HepG2 (cell line): ENCODE data around the gene DDR1. TPM values are rescaled to one million over a fixed set of nuclear protein-coding genes. Genes with fewer than 3 reads are reported as not detected.

Experiments used
- EP300 ChIP-seq, 3 experiments: sonication (generic) in 1 of 3; formaldehyde crosslinking in 1 of 3; IDR thresholded peaks; 2 replicates each; pipeline versions ENCODE4 v1.5.1 to v1.6.1; 2011 to 2020; ENCODE audit warnings: low read depth in 2 of 3, low read length in 2 of 3, borderline replicate concordance in 1 of 3, improper control_type of control experiment in 1 of 3, mild to moderate bottlenecking in 1 of 3, missing genetic modification reagents in 1 of 3, moderate library complexity in 1 of 3
- ESRRA ChIP-seq: sonication (generic); formaldehyde crosslinking; IDR thresholded peaks from 2 replicates; pipeline ENCODE4 v1.5.1; 2020; ENCODE audit warnings: mild to moderate bottlenecking, low read depth, missing genetic modification reagents
- GLMP ChIP-seq: sonication (generic); formaldehyde crosslinking; IDR thresholded peaks from 2 replicates; pipeline ENCODE4 v1.9.0; 2021; ENCODE audit warnings: missing genetic modification reagents, mild to moderate bottlenecking, borderline replicate concordance
- KIAA2018 ChIP-seq: sonication (generic); formaldehyde crosslinking; IDR thresholded peaks from 2 replicates; pipeline ENCODE4 v1.5.0; 2020; ENCODE audit warnings: mild to moderate bottlenecking, missing genetic modification reagents, borderline replicate concordance
- KLF12 ChIP-seq: sonication (generic); formaldehyde crosslinking; IDR thresholded peaks from 2 replicates; pipeline ENCODE4 v1.4.0; 2020; ENCODE audit warnings: missing genetic modification reagents, borderline replicate concordance
- SMAD9 ChIP-seq: sonication (generic); formaldehyde crosslinking; IDR thresholded peaks from 2 replicates; pipeline ENCODE4 v1.5.1; 2020; ENCODE audit warnings: mild to moderate bottlenecking, missing genetic modification reagents
- ZBTB7A ChIP-seq: sonication (generic); formaldehyde crosslinking; IDR thresholded peaks from 2 replicates; pipeline ENCODE4 v1.8.0; 2022; ENCODE audit warnings: mild to moderate bottlenecking, missing genetic modification reagents
- ZNF343 ChIP-seq: sonication (generic); formaldehyde crosslinking; IDR thresholded peaks from 2 replicates; pipeline ENCODE4 v1.4.0; 2020; ENCODE audit warnings: mild to moderate bottlenecking, missing genetic modification reagents
- ZNF547 ChIP-seq: sonication (generic); formaldehyde crosslinking; IDR thresholded peaks from 2 replicates; pipeline ENCODE4 v1.5.1; 2020; ENCODE audit warnings: mild to moderate bottlenecking, missing genetic modification reagents
- polyA plus RNA-seq, 8 experiments: library from polyadenylated mRNA; depleted of rRNA in 3 of 8; stranded (reverse) in 7 of 8; unstranded in 1 of 8; fragments of >200 nt; fragmentation: Illumina TruSeq in 4 of 8; extraction: Trizol in 4 of 8; gene quantifications; 2 replicates each; pipeline versions ENCODE4 v1.2.1 to v1.2.3, GENCODE V29; 2011 to 2016; ENCODE audit warnings: low read depth in 4 of 8, missing spikeins in 1 of 8, mixed read lengths in 1 of 8; ENCODE audit not compliant: insufficient read depth in 1 of 8
- total RNA-seq, 5 experiments: library from RNA; depleted of rRNA; stranded (reverse); fragments of >200 nt; fragmentation: Illumina TruSeq; extraction: Trizol; gene quantifications; 2 replicates each; pipeline ENCODE4 v1.2.3, GENCODE V29; 2016; ENCODE audit warnings: low read depth in 1 of 5
- TF ChIP-seq, protein P1 (sequence below): sonication (generic); formaldehyde crosslinking; IDR thresholded peaks from 2 replicates; pipeline ENCODE4 v1.4.0; 2020; ENCODE audit warnings: missing genetic modification reagents
- TF ChIP-seq, protein P2 (sequence below): sonication (generic); formaldehyde crosslinking; IDR thresholded peaks from 2 replicates; pipeline ENCODE4 v1.4.0; 2020; ENCODE audit warnings: mild to moderate bottlenecking, missing genetic modification reagents
- TF ChIP-seq, protein P3 (sequence below): sonication (generic); formaldehyde crosslinking; IDR thresholded peaks from 2 replicates; pipeline ENCODE4 v1.8.0; 2022; ENCODE audit warnings: mild to moderate bottlenecking, missing genetic modification reagents

Gene DDR1
- total and polyA plus RNA-seq, 2 of the 13 experiments (the other 11 are each of a cell fraction or from before 2014, with no cell fraction given): 16.7 to 20.2 TPM

DNA sequence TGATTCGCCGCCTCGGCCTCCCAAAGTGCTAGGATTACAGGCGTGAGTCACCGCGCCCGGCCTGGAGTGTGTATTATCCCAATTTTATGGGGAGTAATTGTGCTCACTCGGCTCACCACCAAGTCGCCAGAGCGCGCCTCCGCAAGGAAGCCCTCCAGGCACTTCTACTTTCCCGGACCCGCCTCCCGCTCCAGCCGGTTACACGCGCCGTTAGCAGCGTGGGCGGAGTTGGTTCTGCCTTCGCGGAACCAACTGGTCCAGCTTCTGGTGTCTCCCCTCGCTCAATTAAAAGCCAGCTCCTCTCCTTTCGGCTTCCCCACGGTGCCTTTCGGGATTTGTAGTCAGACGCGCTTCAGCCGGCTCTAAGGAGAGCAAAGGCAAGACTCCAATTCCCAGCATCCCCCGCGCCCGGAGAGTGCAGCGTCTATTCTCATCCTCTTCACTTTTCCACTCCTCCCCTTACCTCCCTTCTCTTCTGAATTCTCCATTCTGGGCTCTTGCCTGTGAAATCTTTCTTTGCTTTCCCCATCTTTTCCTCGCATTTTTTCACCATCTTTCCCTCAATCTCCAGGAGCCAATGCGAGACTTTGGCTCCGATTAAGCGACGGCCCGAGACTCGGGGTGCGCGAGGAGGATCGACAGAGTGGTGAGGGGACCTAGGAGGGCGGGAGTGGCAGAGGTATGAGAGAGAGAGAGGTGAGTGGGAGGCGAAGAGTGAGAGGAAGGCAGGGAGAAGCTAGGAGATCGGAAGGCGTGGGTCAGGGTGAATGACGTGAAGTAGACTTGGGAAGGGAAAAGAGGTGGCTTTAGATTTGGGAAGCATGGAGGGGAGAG, 23.7 kb downstream of the DDR1 start, which contains the start of gene GTF2H4 (continued):
- TF ChIP-seq KIAA2018 (CRISPR knock-in tag): no peak; the same call in 1 of the 2 replicates
- TF ChIP-seq ZBTB7A: no peak
- 0 out of 2 replicates have a peak, but pooled peaks have one; percentile 70 for TF ChIP-seq ZNF343 (CRISPR knock-in tag)
- TF ChIP-seq ZNF547 (CRISPR knock-in tag): peak; percentile 58; the same call in 1 of the 2 replicates
- TF ChIP-seq, protein P1, sequence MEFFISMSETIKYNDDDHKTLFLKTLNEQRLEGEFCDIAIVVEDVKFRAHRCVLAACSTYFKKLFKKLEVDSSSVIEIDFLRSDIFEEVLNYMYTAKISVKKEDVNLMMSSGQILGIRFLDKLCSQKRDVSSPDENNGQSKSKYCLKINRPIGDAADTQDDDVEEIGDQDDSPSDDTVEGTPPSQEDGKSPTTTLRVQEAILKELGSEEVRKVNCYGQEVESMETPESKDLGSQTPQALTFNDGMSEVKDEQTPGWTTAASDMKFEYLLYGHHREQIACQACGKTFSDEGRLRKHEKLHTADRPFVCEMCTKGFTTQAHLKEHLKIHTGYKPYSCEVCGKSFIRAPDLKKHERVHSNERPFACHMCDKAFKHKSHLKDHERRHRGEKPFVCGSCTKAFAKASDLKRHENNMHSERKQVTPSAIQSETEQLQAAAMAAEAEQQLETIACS (CRISPR knock-in tag): peak; percentile 54; the same call in 1 of the 2 replicates
- TF ChIP-seq, protein P2, sequence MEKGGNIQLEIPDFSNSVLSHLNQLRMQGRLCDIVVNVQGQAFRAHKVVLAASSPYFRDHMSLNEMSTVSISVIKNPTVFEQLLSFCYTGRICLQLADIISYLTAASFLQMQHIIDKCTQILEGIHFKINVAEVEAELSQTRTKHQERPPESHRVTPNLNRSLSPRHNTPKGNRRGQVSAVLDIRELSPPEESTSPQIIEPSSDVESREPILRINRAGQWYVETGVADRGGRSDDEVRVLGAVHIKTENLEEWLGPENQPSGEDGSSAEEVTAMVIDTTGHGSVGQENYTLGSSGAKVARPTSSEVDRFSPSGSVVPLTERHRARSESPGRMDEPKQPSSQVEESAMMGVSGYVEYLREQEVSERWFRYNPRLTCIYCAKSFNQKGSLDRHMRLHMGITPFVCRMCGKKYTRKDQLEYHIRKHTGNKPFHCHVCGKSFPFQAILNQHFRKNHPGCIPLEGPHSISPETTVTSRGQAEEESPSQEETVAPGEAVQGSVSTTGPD: no peak
- TF ChIP-seq, protein P3, sequence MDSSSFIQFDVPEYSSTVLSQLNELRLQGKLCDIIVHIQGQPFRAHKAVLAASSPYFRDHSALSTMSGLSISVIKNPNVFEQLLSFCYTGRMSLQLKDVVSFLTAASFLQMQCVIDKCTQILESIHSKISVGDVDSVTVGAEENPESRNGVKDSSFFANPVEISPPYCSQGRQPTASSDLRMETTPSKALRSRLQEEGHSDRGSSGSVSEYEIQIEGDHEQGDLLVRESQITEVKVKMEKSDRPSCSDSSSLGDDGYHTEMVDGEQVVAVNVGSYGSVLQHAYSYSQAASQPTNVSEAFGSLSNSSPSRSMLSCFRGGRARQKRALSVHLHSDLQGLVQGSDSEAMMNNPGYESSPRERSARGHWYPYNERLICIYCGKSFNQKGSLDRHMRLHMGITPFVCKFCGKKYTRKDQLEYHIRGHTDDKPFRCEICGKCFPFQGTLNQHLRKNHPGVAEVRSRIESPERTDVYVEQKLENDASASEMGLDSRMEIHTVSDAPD (CRISPR knock-in tag): peak; percentile 76; the same call in 1 of the 2 replicates
- TF ChIP-seq ESRRA (CRISPR knock-in tag): peak; percentile 15; the same call in 1 of the 2 replicates
- TF ChIP-seq KLF12 (CRISPR knock-in tag): no peak
- TF ChIP-seq SMAD9: peak; percentile 76; the same call in 1 of the 2 replicates
- no peak for TF ChIP-seq GLMP
- TF ChIP-seq EP300 (IDR thresholded peaks at IDR 0.05; ENCODE audit: low read depth in 2 of 2, low read length in 2 of 2): peak in 1 of 2 experiments; percentile 47; a peak in 1 of 4 replicates
- peak; percentile 61 for TF ChIP-seq EP300 (CRISPR knock-in tag; IDR thresholded peaks at IDR 0.05; ENCODE audit: borderline replicate concordance)
